Stimulated activated CD8-positive, alpha-beta memory T cell treated with anti-CD3 and anti-CD28 coated beads, Interleukin-15, amount 100 ng/mL, for 1 hour (primary cell): Measurements from ENCODE around the gene RLN3.

Experiments
- DNase-seq: peaks from one replicate; pipeline ENCODE4 v3.0.0-alpha.2; 2020; ENCODE audit warnings: low read depth

RLN3 gene

GRCh38 chr19:14054099-14054498, 26.2 kb downstream of the RLN3 start:
- no peak for DNase-seq

- DNase-seq = no peak
Observed at GRCh38 chr19:14054721-14055120, 26.8 kb downstream of the RLN3 start.

GRCh38 chr19:14055396-14055795, 27.4 kb downstream of the RLN3 start:
- DNase-seq = no peak

GRCh38 chr19:14056069-14056666, 28.2 kb downstream of the RLN3 start:
- DNase-seq = no peak

- DNase-seq = no peak
Observed at GRCh38 chr19:14056741-14057356, 28.9 kb downstream of the RLN3 start.

- no peak for DNase-seq
Observed at GRCh38 chr19:14058182-14059092, 30.5 kb downstream of the RLN3 start.

GRCh38 chr19:14059093-14059480, 31.1 kb downstream of the RLN3 start:
- DNase-seq = peak; percentile 32

- DNase-seq = no peak
Observed at GRCh38 chr19:14059652-14060155, 31.8 kb downstream of the RLN3 start.

- DNase-seq = no peak
Observed at GRCh38 chr19:14061081-14061749, 33.3 kb downstream of the RLN3 start.

- DNase-seq = no peak
Observed at GRCh38 chr19:14061751-14062557, 34.0 kb downstream of the RLN3 start, which contains the start of gene PALM3. Gene PALM3, minus strand, starts transcription at chr19:14062076. Its CDS starts 96 bp downstream, at chr19:14061980.

- no peak for DNase-seq
Observed at GRCh38 chr19:14062558-14062855, 34.6 kb downstream of the RLN3 start.

GRCh38 chr19:14063105-14063504, 35.2 kb downstream of the RLN3 start:
- no peak for DNase-seq

- no peak for DNase-seq
Observed at GRCh38 chr19:14066134-14066533, 38.2 kb downstream of the RLN3 start.

GRCh38 chr19:14070268-14071050, 42.5 kb downstream of the RLN3 start:
- no peak for DNase-seq

- DNase-seq = no peak
Observed at GRCh38 chr19:14072535-14073260, 44.8 kb downstream of the RLN3 start, which contains the start of gene MISP3. Gene MISP3, plus strand, starts transcription at chr19:14072786. Its CDS starts 524 bp downstream, at chr19:14073310.

GRCh38 chr19:14073261-14073924, 45.4 kb downstream of the RLN3 start:
- peak; percentile 45 for DNase-seq

GRCh38 chr19:14073925-14074838, 46.2 kb downstream of the RLN3 start:
- DNase-seq = no peak

GRCh38 chr19:14078411-14078810, 50.5 kb downstream of the RLN3 start:
- DNase-seq = no peak
